Loucy (cell line): ENCODE measurements around the gene CNOT4.
A peak's percentile ranks its signal among the peaks of the same experiment; 100 is the strongest.

Experiments used
- H2AFZ ChIP-seq: fragments of 200-600 bp; sonication (generic); 2 replicates; pipeline ENCODE4 v1.6.0; 2016; ENCODE audit warnings: antibody characterized with exemption, mild to moderate bottlenecking, low read length, moderate library complexity
- H3F3A ChIP-seq: fragments of 200-600 bp; 2 replicates; pipeline ENCODE4 v1.6.0; 2016; ENCODE audit warnings: antibody characterized with exemption, low read depth, mild to moderate bottlenecking
- H3K27me3 ChIP-seq: fragments of 200-600 bp; sonication (generic); 2 replicates; pipeline ENCODE4 v1.6.1; 2014; ENCODE audit warnings: low read length, mild to moderate bottlenecking; ENCODE audit not compliant: insufficient read depth, poor library complexity, severe bottlenecking
- H3K36me3 ChIP-seq: fragments of 200-600 bp; sonication (generic); 2 replicates; pipeline ENCODE4 v1.6.1; 2016; ENCODE audit warnings: low read length; ENCODE audit not compliant: insufficient read depth
- H3K4me1 ChIP-seq: fragments of 200-600 bp; sonication (generic); 2 replicates; pipeline ENCODE4 v1.5.1; 2014; ENCODE audit warnings: low read length, mild to moderate bottlenecking; ENCODE audit not compliant: insufficient read depth, poor library complexity, severe bottlenecking
- H3K4me2 ChIP-seq: fragments of 200-600 bp; sonication (generic); 2 replicates; pipeline ENCODE4 v1.6.0; 2014; ENCODE audit warnings: antibody characterized with exemption, low read length, low read depth, mild to moderate bottlenecking; ENCODE audit not compliant: poor library complexity, severe bottlenecking
- H3K4me3 ChIP-seq: fragments of 200-600 bp; sonication (generic); 2 replicates; pipeline ENCODE4 v1.5.1; 2014; ENCODE audit warnings: low read length, mild to moderate bottlenecking, mixed read lengths; ENCODE audit not compliant: poor library complexity, severe bottlenecking
- H3K79me2 ChIP-seq: fragments of 200-600 bp; sonication (generic); 2 replicates; pipeline ENCODE4 v1.6.1; 2014; ENCODE audit warnings: low read length; ENCODE audit not compliant: insufficient read depth
- H3K9ac ChIP-seq: fragments of 200-600 bp; sonication (generic); 2 replicates; pipeline ENCODE4 v1.6.0; 2014; ENCODE audit warnings: mild to moderate bottlenecking, low read depth, low read length, moderate library complexity; ENCODE audit not compliant: poor library complexity, severe bottlenecking
- H3K9me2 ChIP-seq: fragments of 200-600 bp; sonication (generic); replicated peaks from 2 replicates; pipeline ENCODE4 v1.6.1; 2016; ENCODE audit warnings: low read depth, low read length, mixed read lengths
- H3K9me3 ChIP-seq: fragments of 200-600 bp; sonication (generic); 2 replicates; pipeline ENCODE4 v1.6.1; 2014; ENCODE audit warnings: mild to moderate bottlenecking, antibody characterized with exemption, low read length, low read depth; ENCODE audit not compliant: insufficient read depth
- H4K20me1 ChIP-seq: fragments of 200-600 bp; sonication (generic); 2 replicates; pipeline ENCODE4 v1.6.0; 2014; ENCODE audit warnings: antibody characterized with exemption, low read length, mild to moderate bottlenecking; ENCODE audit not compliant: insufficient read depth, poor library complexity, severe bottlenecking
- EZH2phosphoT487 ChIP-seq: fragments of 200-600 bp; IDR thresholded peaks from 2 replicates; pipeline ENCODE4 v1.6.1; 2018; ENCODE audit warnings: antibody characterized with exemption, mild to moderate bottlenecking, moderate library complexity, borderline replicate concordance
- TF ChIP-seq, protein P1 (sequence below): fragments of 200-600 bp; sonication (generic); conservative IDR thresholded peaks from 2 replicates; pipeline ENCODE4 v1.5.1; 2014; ENCODE audit warnings: mild to moderate bottlenecking, antibody characterized with exemption, low read length

CNOT4 gene

DNA sequence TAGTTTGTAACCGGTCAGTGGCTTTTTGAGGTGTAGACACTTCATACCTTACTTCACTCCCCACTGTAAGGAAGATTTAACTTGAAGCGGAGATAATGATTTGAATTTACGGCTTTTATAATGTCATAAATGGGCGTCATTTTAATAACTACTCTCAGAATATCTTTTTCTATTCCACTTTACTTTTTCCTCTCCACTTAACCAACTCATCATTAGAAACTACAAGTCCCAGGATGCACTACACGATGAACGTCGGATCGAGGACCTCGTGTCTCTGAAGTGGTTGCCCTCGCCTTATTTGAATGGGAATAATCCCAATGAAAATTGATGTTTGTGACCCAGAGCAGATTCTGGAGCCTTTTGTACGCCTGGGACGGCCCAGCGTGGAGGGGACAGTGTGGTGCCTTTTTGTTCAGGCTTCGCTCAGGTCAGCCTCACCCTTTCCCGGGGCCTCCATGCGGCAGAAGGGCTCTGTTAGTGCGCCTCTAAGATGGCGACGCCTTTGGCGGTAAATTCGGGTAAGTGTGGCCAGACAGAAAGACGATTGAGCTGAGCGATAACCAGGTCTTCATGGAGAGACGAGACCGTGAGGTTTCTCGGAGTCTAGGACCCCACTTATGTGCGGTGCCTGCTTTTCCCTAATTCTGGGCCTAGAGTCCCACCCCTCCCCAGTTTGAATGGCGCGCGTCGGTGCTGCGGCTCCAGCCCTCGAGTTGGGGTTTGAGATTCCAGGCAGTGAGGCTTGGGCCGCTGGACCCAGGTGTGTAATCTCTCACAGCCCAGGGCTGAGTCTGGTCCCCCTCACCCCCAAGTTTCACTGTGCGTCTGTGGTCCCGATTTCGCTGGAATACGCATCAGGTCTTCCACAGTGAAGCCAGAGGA is 47.8 kb upstream of the CNOT4 start, which contains the start of gene NUP205:
Gene NUP205 (plus strand): TSS at position 463 of the 882 bp plus-strand sequence. CDS start 28 bp downstream, at position 491.
- H3K4me1 ChIP-seq = peaks cover 28% of the 10 kb centered on the region
- peaks cover 45% of the 10 kb centered on the region for H3K79me2 ChIP-seq
- 0 out of 2 replicates have a peak, but pooled peaks cover 4% of the 10 kb centered on the region for H3F3A ChIP-seq

DNA sequence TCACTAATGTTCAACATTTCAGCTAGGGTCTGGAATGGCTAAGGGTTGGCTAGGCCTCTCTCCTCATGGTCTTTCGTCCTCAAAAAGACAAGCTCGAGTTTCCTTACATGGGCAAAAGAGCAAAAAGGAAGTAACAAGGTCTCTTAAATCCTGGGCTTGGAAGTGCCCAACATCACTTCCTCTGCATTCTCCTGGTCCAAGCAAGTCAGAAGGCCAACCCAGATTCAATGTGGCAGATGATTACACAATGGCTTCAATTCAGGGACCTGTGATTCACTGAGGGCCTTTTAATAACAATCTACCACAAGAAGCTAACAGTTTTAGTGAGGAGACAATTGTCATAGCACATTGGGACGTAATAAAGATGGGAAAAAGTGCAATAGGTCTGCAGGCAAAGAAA is 43.4 kb upstream of the CNOT4 start:
- TF ChIP-seq, protein P1, sequence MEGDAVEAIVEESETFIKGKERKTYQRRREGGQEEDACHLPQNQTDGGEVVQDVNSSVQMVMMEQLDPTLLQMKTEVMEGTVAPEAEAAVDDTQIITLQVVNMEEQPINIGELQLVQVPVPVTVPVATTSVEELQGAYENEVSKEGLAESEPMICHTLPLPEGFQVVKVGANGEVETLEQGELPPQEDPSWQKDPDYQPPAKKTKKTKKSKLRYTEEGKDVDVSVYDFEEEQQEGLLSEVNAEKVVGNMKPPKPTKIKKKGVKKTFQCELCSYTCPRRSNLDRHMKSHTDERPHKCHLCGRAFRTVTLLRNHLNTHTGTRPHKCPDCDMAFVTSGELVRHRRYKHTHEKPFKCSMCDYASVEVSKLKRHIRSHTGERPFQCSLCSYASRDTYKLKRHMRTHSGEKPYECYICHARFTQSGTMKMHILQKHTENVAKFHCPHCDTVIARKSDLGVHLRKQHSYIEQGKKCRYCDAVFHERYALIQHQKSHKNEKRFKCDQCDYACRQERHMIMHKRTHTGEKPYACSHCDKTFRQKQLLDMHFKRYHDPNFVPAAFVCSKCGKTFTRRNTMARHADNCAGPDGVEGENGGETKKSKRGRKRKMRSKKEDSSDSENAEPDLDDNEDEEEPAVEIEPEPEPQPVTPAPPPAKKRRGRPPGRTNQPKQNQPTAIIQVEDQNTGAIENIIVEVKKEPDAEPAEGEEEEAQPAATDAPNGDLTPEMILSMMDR = no peak
- Histone ChIP-seq H3K9me3 (no peaks in the 10 kb centered on the region), H3K27me3 (no peaks in the 10 kb centered on the region), H3K9ac (no peak overlapping the region), H3K4me2 (no peak overlapping the region), H3F3A (0 out of 2 replicates have a peak, but pooled peaks cover 4% of the 10 kb centered on the region), H3K36me3 (no peaks in the 10 kb centered on the region), H3K9me2 (no peaks in the 10 kb centered on the region), H2AFZ (peak overlapping the region; percentile 66), H3K4me1 (no peaks in the 10 kb centered on the region), H3K4me3 (no peak overlapping the region), H3K79me2 (peaks cover 4% of the 10 kb centered on the region; the same call in 1 of the 2 replicates), H4K20me1 (no peaks in the 10 kb centered on the region)

More for the DNA sequence above, 47.8 kb upstream of the CNOT4 start, which contains the start of gene NUP205:
- peak within 1 kb of the TSS; percentile 89 for H3K4me3 ChIP-seq
- peak within 1 kb of the TSS; percentile 94 for H2AFZ ChIP-seq
- H3K36me3 ChIP-seq = no peaks in the 10 kb centered on the region
- H3K9me3 ChIP-seq = no peaks in the 10 kb centered on the region
- peaks cover 20% of the 10 kb centered on the region for H4K20me1 ChIP-seq
- no peaks in the 10 kb centered on the region for H3K27me3 ChIP-seq
- H3K4me2 ChIP-seq = peak within 1 kb of the TSS; percentile 91
- peak within 1 kb of the TSS; percentile 94 for H3K9ac ChIP-seq
- TF ChIP-seq, protein P1 = no peak
- no peak for TF ChIP-seq EZH2phosphoT487
- no peaks in the 10 kb centered on the region for H3K9me2 ChIP-seq

- no peaks in the 10 kb centered on the region for H3K4me1 ChIP-seq
- no peak overlapping the region for H3K4me2 ChIP-seq
- H2AFZ ChIP-seq = no peak overlapping the region
- H3K9me3 ChIP-seq = no peaks in the 10 kb centered on the region
- H3K4me3 ChIP-seq = no peak overlapping the region
- TF ChIP-seq, protein P1 = no peak
- TF ChIP-seq EZH2phosphoT487 = no peak
- H3F3A ChIP-seq = no peaks in the 10 kb centered on the region
- H4K20me1 ChIP-seq = no peaks in the 10 kb centered on the region
- H3K79me2 ChIP-seq = no peaks in the 10 kb centered on the region
- no peaks in the 10 kb centered on the region for H3K27me3 ChIP-seq
- H3K9ac ChIP-seq = no peak overlapping the region
- no peaks in the 10 kb centered on the region for H3K36me3 ChIP-seq
- no peaks in the 10 kb centered on the region for H3K9me2 ChIP-seq
These were observed 42.2 kb upstream of the CNOT4 start for GRCh38 chr7:135552148-135552547.
